Epithelial cell of esophagus (primary cell): Measurements from ENCODE around the gene MBNL3.

Experiments
- DNase-seq: peaks from one replicate; pipeline ENCODE4 v3.0.0; 2010; ENCODE audit warnings: low read depth
- H3K4me3 ChIP-seq: 2 replicates; pipeline ENCODE4 v1.5.1; 2011; ENCODE audit warnings: mild to moderate bottlenecking, low read length, control low read depth
- CTCF ChIP-seq: IDR thresholded peaks from 2 replicates; pipeline ENCODE4 v1.5.1; 2011; ENCODE audit warnings: low read depth, mild to moderate bottlenecking, low read length, control low read depth, inconsistent platforms; ENCODE audit not compliant: insufficient read depth; ENCODE audit errors: missing control alignments

MBNL3 gene

GRCh38 chrX:132373610-132374009, 115.2 kb downstream of the MBNL3 start:
- no peak for DNase-seq
- TF ChIP-seq CTCF, result no peak
- H3K4me3 ChIP-seq, result no peak overlapping the region

- DNase-seq, result no peak
- TF ChIP-seq CTCF, result no peak
Measured at GRCh38 chrX:132369617-132370326, 119.1 kb downstream of the MBNL3 start.

DNA sequence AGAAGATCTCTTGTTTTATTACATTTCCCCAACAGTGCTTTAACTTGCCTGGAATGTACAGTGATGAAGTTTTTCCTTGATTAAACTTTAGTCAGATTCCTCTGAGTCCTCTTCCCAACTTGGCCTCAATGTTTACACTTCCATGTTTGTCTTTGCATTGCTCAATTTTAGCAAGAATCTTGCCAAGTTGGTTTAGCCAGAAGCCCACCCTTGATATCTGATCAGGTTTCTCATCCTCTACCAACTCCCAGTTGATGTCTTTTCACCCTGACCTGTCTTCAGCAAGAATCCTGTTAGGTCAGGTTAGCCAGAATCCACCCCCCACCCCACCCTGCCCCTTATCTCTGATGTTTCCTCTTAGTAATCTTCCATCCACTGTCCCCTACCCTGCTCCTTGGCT, 120.9 kb downstream of the MBNL3 start:
- TF ChIP-seq CTCF, result no peak
- DNase-seq, result peak; percentile 2
- H3K4me3 ChIP-seq, result no peak overlapping the region

More at GRCh38 chrX:132369617-132370326, 119.1 kb downstream of the MBNL3 start:
- no peak overlapping the region for H3K4me3 ChIP-seq

DNA sequence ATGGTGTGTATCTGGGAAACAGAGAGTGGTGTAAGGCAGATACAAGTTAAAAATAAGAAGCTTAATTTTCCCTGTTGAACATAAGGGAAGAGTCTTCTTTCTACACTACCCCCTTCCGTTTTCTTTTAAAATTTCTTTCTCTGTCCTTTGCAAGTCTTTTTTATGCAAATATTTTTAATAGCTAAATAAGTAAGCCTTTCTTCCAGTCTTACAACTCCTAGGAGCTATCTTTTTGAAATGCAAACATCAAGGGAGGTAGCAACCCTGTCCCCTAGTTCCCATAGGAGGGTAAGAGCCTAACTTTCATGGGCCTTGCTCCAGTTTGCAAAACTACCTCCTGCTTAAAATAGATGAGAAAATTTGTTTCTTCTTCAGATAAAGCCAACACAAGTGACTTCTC, 121.5 kb downstream of the MBNL3 start:
- H3K4me3 ChIP-seq, result no peak overlapping the region
- TF ChIP-seq CTCF, result no peak
- DNase-seq, result no peak

- DNase-seq, result no peak
- no peak for TF ChIP-seq CTCF
- H3K4me3 ChIP-seq, result no peak overlapping the region
Measured at GRCh38 chrX:132365490-132365889, 123.3 kb downstream of the MBNL3 start.

DNA sequence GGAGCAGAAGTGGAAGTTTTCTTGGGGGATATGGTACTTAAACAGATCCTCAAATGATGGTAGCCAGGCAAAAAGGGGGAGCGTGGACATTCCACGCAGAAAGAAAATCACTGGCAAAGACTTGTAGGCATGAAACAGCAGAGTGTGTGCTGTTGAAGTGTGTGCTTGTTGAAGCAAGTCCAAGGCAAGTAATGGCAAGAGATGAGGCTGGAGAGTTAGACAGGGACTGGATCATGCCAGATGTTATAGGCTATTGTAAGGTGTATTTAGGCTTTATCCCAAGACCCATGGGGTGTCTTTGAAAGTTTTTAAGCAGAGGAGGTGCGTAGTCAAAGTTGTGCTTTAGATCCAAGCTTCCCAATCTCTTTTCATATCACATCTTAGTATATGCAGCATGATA, 124.5 kb downstream of the MBNL3 start:
- peak; percentile 50 for DNase-seq
- no peak for TF ChIP-seq CTCF
- no peak overlapping the region for H3K4me3 ChIP-seq

DNA sequence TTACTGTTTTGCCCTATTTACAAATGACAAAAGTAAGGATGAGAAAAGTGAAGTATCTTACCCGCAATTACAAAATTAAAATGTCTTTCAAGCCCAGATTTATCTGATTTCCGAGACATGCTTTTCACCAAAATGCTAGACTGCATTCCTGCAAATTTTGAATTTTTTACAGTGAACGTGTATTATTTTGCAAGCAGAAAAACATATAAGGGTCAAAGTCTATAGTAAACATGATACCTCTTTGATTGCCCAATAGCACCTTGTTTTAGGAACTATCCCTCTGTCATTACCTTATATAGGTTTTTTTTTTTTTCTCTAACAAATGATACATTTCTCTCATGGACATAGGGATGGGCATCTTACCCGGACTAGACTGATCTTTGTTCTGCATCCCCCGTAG, 135.4 kb downstream of the MBNL3 start:
- DNase-seq, result no peak
- no peak overlapping the region for H3K4me3 ChIP-seq
- no peak for TF ChIP-seq CTCF
